ENCODE data around the gene PHLDB2. TPM values are rescaled to one million over a fixed set of nuclear protein-coding genes. Genes with fewer than 3 reads are reported as not detected.
A peak's percentile ranks its signal among the peaks of the same experiment; 100 is the strongest.

The PHLDB2 gene
- total and polyA plus RNA-seq, 12 donors, result 6.2 to 39.6 (median 13.9) TPM

GRCh38 chr3:111861391-111861790 lies 2.3 kb downstream of the PHLDB2 start:
- H3K4me1 ChIP-seq (replicated peaks in 1 of 2), result peaks cover 6 to 23% of the 10 kb centered on the region in 2 donors
- peak overlapping the region in 1 of 5 donors; percentile 88 for H3K27ac ChIP-seq
- no peaks in the 10 kb centered on the region for H3K27me3 ChIP-seq
- intact Hi-C loops (cut with DNase I), result loop anchor here (5.0 to 10.0 kb wide), 3 partner anchors 103 to 139 kb away; no protein-coding TSS in a partner anchor
- TF ChIP-seq CTCF (IDR thresholded peaks at IDR 0.05) (no peak), POLR2A (IDR thresholded peaks at IDR 0.05) (no peak)
- H3K36me3 ChIP-seq (replicated peaks in 1 of 2), result no peaks in the 10 kb centered on the region
- H3K4me3 ChIP-seq, result peak overlapping the region in 1 of 4 donors; percentile 61
- no peaks in the 10 kb centered on the region for H3K9me3 ChIP-seq (replicated peaks in 1 of 3)
- WGBS, 4 donors, result 68 to 77% (median 71%) methylated on average over 7 of the region's 7 CpGs
- no peak for DNase-seq

GRCh38 chr3:111862415-111862814 lies 3.4 kb downstream of the PHLDB2 start:
- Histone ChIP-seq H3K9me3 (replicated peaks in 1 of 3) (no peaks in the 10 kb centered on the region), H3K27ac (no peak overlapping the region), H3K4me3 (no peak overlapping the region), H3K27me3 (no peaks in the 10 kb centered on the region), H3K4me1 (replicated peaks in 1 of 2) (peaks cover 6 to 23% of the 10 kb centered on the region in 2 donors), H3K36me3 (replicated peaks in 1 of 2) (no peaks in the 10 kb centered on the region)
- 74 to 88% (median 82%) methylated on average over 5 of the region's 5 CpGs for WGBS, 4 donors
- no peak for TF ChIP-seq POLR2A (IDR thresholded peaks at IDR 0.05)
- no peak for TF ChIP-seq CTCF (IDR thresholded peaks at IDR 0.05)
- no peak for DNase-seq
- intact Hi-C loops (cut with DNase I), result loop anchor here (5.0 to 10.0 kb wide), 3 partner anchors 102 to 140 kb away; no protein-coding TSS in a partner anchor

- no peaks in the 10 kb centered on the region for H3K36me3 ChIP-seq (replicated peaks in 1 of 2)
- no peak for DNase-seq
- no peak overlapping the region for H3K4me3 ChIP-seq
- no peaks in the 10 kb centered on the region for H3K27me3 ChIP-seq
- H3K27ac ChIP-seq, result no peak overlapping the region
- H3K4me1 ChIP-seq (replicated peaks in 1 of 2), result peaks cover 6 to 23% of the 10 kb centered on the region in 2 donors
- intact Hi-C loops (cut with DNase I), result loop anchor here (5.0 to 10.0 kb wide), 3 partner anchors 102 to 141 kb away; no protein-coding TSS in a partner anchor
- H3K9me3 ChIP-seq (replicated peaks in 1 of 3), result no peaks in the 10 kb centered on the region
- TF ChIP-seq POLR2A (IDR thresholded peaks at IDR 0.05), result no peak
- no peak for TF ChIP-seq CTCF (IDR thresholded peaks at IDR 0.05)
- 64 to 75% (median 69%) methylated on average over 3 of the region's 3 CpGs for WGBS, 4 donors
Observed at GRCh38 chr3:111862974-111863373, 3.9 kb downstream of the PHLDB2 start.

GRCh38 chr3:111863942-111864694 lies 5.1 kb downstream of the PHLDB2 start:
- no peak for DNase-seq
- Histone ChIP-seq H3K4me1 (replicated peaks in 1 of 2) (peaks cover 0 to 23% of the 10 kb centered on the region in 2 donors), H3K9me3 (replicated peaks in 1 of 3) (no peaks in the 10 kb centered on the region), H3K4me3 (no peak overlapping the region), H3K36me3 (replicated peaks in 1 of 2) (no peaks in the 10 kb centered on the region), H3K27ac (peak overlapping the region in 4 of 5 donors; percentile 5 to 65 (median 19)), H3K27me3 (no peaks in the 10 kb centered on the region)
- TF ChIP-seq CTCF (IDR thresholded peaks at IDR 0.05), result no peak
- no peak for TF ChIP-seq POLR2A (IDR thresholded peaks at IDR 0.05)
- intact Hi-C loops (cut with DNase I), result loop anchor here (5.0 to 10.0 kb wide), 3 partner anchors 101 to 142 kb away; no protein-coding TSS in a partner anchor
- WGBS, 4 donors, result 49 to 55% (median 51%) methylated on average over 2 of the region's 2 CpGs
